HG03135 (cell line): ENCODE data around the gene NR4A2.

Source experiments
- ATAC-seq: cut with Tn5 transposase; IDR thresholded peaks from one replicate; pipeline ENCODE4 v1.9.1; 2021; ENCODE audit warnings: mild to moderate bottlenecking, moderate library complexity; ENCODE audit not compliant: unreplicated experiment

Gene NR4A2

GRCh38 chr2:156340804-156341451 is 8.4 kb upstream of the NR4A2 start:
- ATAC-seq: peak; percentile 20

DNA sequence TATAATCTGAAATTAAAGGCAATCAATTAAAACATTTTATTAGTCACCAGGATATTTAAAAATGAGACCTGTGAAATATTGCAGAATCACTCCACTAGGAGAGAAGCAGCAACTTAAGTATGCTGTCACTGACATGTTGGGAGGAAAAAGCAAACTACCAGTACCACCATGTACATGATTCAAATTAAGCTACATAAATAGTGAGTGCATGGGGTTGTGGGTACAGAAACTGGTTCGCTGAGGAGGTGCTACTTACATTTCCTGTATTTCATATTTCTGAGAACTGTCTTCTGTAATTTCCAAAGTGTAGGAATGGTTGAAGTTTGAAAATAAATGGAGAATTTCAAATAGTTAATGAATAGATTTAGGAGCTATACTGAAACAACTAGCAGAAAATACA is 7.9 kb upstream of the NR4A2 start:
- no peak for ATAC-seq

DNA sequence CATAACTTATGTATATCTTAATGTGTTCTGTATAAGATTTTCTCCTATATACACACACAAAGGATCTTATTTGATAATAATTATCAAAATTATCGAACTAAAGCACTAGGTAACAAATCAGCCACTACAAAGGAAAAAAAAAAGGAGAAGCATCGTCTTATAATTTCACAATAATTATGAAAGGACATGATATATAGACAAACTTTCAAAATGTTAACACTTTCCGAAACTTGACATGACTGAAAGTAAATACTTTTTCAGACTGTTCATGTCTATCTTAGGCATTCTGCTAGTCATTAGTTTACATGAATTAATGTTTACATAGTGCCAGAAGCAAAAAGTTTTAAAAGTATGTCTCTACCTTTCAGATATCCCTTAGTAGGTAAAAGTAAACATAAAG is 7.3 kb upstream of the NR4A2 start:
- no peak for ATAC-seq

DNA sequence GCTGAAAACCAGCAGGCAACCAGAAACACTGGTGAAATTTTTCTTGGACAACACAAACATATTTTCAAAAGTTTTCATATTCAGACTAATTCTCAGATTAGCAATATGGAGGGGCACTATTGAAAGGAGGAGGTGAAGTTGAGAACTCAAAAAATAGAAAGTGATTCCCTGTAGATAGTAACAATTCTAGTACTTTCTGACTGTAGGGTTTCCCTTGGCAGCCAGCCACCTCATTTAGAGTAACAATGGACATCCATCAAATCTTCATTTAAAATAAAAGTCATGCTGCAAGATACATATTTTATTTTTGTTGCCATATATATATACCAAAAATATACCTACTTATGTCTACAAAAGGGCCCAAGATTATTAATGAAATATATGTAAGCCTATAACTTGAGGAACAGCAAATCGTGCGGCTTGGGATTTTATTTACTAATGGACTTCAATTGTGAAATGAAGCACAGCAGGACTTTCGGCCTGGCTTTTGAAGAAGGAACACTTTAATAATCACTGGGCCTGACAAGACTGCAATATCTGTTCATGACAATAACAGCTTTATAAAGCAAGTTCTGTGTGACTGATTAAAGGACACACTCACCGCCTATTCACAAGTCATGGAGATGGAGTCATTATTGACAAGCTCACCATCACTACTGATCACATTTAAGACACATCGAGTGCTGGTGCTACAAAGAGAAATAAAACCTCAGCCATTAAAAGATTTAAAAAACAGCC is 6.8 kb upstream of the NR4A2 start:
- ATAC-seq: no peak

DNA sequence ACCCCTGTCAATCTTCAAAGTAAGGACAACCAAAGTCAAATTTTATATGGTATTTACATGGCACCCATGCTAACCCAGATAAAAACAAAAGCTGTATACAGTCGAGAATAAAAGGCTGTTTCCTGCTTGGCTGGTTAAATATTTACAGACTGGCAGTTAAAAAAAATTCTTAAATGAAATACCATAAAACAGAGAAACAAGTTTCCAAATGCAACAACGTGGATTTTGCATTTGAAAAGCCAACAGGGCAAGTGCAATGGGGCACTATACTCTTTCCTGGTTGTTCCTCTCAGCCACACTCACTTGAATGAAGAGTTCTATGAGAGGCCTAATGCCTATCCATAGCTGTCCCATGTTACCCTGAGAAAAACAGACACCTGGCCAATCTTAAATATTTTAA is 6.1 kb upstream of the NR4A2 start:
- ATAC-seq: no peak

DNA sequence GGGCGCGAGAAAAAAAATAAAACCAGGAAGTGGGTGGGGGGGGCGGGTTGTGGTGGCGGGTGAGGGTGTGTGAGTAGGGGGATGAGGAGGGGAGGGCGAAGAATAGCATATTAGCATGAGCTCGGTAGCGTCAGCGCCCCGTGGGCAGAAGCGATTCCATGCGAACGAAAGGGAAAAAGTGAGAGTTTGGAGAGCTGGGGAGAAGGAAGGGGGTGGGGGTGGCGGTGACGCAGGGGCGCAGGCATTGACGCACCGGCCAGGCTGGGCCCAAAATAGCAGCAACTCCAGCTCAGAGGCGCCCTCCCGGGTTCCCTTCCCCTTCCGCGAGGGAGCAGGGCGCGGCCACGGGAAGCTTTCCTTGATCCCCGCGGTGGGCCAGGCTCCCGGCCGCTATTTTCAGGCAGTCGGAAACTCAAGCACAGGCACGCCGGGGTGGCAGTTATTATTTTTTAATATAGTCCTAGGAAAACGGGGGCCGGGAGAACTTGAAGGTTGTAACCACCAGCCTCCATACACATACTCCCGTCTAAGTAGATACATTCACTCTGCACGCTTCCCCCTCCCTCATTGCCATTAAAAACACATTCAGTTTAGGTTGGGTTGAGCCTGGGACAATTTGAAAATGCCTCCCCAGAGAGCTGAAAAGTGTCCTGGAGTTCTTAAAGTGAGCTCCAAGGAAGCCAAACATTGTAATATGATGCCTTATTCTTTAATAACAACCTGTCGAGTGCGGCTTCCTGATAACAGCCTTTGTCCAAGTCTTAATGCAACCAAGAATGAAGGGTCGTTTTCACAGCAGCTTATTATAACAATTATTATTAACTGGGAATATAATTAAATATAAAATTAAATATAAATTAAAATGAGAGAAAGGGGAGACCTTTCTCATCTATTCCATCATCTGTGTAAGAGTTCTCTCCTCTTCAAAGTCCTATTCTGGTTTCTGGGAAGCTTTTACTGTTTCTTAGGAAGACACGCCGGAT is 2.3 kb upstream of the NR4A2 start:
- ATAC-seq: peak; percentile 4

DNA sequence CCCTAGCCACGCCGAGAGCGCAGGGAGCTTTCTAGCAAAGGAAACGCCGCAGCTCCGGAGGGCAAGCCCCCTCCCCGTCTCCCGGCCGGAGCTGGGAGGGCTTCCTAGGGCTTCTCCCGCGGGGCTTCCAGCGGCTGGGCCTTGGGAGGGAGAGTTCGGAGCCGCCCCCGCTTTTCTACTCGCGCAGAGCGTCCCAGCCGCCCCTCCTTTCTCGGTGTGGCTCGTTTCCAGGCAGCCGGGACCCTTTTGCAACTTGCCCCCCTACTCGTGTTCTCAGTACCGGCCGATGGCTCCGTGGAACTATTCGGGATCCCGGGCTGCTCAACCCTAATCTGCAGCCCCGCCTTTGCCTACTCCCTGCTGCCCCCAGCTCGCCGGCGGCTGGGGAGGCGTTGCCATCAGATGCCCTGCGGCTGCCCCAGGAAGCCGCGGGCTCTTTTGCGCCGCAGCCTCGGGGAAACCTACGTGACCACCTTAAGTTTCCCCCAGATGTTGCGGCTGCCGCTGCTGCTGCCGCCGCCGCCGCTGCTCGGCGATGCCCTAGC is 1.5 kb upstream of the NR4A2 start:
- peak; percentile 38 for ATAC-seq

DNA sequence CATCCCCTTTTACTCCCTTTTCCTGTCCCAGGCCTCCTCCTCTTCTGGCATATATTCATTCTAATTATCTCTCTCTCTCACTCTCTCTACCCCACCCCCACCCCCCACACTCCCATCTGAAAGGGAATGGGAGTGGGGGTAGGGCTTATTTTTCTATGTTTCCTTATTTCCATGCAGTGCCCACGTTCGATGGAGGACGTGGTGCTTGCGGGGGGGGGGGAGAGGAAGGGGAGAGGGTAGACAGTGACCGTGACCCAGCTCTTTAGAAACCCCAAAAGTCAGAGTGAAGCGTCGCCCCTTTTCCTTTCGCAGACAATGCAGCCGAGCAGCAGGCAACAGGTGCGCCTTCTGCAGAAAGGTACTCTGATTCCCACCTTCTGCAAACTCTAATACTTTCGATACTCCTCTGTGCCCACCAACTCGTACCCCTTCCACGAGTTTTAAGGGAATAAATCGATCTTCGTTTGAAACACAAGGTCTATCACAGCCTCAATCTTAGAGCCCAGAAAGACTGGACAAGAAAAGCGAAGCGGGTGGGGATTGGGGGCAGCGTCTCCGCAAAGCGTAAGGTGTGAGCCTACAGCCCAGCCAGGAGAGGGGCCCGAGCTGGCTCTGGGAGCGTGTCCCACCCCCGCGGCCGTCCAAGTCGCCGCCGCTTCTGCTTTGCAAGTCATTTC is 891 bp upstream of the NR4A2 start:
- ATAC-seq: peak; percentile 25

DNA sequence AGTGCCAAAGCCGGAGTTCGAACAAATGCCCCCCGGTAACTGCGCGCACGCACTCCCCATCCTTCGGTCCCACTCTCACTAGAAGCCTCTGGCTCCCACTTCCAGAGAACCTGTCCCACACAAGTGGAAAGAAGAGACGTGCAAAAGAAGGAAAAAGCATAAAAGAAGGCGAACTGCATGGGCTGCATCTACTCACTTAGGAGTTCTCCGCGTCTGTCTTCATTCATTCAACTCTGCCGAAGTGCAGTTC is 312 bp downstream of the NR4A2 start:
- ATAC-seq: no peak

DNA sequence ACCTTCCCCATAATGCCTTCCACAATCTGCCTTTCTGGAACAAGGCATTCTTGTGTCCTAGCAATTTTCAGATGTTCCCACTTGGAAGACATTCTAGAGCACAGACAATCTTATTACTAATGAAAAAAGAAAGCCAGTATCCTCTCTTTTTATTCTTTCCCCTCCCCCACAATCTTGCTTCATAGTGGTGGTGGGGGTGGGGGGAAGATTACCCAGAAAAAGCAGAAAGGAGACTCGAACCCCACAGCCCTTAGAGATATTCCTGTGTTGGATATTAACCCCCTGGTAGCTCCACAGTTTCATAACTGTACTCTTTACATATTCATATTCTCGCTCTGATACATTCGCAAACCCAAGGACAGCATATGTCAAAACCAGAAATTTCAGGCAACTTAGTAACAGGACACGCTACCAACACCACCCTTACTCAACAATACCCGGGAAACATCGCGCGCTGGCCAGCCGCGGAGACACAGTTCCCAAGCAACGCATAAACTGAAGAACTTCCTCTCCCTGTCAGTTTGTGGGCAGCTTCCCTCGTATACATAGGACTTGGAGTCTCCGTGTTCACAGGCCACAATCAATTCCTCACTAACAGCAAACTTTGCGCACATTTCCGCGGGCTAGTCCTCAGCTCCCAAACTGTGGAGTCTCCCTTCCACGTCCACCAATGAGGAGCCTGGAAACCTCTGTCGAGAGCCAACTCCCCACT is 793 bp downstream of the NR4A2 start:
- ATAC-seq: no peak

- no peak for ATAC-seq
Measured at GRCh38 chr2:156329927-156330726, 2.4 kb downstream of the NR4A2 start.

GRCh38 chr2:156329031-156329926 is 3.2 kb downstream of the NR4A2 start:
- no peak for ATAC-seq

GRCh38 chr2:156327835-156328695 is 4.5 kb downstream of the NR4A2 start:
- no peak for ATAC-seq

DNA sequence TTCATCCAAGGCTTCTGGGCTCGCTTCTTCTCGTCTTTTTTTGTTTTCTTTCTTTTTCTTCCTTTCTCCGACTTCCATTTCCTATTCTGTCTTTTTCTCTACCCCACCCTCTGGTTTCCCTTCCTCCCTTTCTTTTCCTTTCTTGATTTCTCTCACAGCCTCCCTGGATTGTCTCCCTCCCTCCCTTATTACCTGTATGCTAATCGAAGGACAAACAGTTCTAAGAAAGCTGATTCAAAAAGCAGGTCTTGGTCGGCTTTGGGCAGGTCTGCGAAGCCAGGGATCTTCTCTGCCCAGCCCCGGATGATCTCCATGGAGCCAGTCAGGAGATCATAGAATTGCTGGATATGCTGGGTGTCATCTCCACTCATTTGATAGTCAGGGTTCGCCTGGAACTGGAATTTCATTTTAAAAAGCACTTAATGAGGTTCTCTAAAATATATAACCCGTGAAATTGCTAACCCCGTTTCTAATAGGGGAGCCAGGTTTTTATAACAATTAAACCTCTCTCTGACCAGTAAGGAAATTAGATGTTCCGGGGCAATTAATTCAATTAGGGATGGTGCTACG is 5.9 kb downstream of the NR4A2 start:
- no peak for ATAC-seq

DNA sequence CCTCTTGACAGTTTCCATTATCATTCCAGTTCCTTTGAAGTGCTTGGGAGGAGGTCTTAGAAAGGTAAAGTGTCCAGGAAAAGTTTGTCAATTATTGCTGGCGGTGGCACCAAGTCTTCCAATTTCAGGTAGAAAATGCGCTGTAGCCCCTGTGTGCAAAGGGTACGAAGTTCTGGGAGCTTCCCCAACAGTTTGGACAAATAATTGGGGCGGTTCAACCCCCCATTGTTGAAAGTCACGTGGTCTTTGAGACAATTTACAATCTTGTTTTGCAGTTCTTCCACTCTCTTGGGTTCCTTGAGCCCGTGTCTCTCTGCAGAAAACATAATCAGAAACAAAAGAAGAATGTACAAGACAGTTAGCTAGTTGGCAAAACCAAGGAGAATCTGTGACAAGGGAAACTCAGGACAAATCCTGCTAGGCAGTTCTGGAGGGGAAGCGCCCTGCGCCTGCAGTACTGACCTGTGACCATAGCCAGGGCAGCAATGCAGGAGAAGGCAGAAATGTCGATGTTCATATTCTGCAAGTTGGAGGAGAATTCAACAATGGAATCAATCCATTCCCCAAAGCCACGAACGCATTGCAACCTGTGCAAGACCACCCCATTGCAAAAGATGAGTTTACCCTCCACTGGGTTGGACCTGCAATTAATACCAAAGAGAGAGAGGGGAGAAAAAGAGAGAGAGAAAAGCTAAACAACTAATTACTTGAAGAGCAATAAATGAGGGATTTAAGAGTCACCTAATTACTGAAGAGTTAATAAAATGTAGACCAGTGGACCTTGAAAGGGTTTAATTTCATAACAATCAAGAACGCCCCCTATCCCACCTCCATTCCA is 6.6 kb downstream of the NR4A2 start:
- no peak for ATAC-seq

- ATAC-seq: no peak
Measured at GRCh38 chr2:156323754-156324153, 8.8 kb downstream of the NR4A2 start.
